GM18499 (cell line): ENCODE measurements around the gene TMEM200B.
"Not testable (repeated sequence)": the region's sequence is repeated elsewhere in the genome, so short reads cannot be mapped to it uniquely, and the experiment has no call there.

Experiments used
- ATAC-seq: cut with Tn5 transposase; IDR thresholded peaks from one replicate; pipeline ENCODE4 v1.9.1; 2021; ENCODE audit warnings: moderate number of reproducible peaks; ENCODE audit not compliant: insufficient read depth, unreplicated experiment

Gene TMEM200B

DNA sequence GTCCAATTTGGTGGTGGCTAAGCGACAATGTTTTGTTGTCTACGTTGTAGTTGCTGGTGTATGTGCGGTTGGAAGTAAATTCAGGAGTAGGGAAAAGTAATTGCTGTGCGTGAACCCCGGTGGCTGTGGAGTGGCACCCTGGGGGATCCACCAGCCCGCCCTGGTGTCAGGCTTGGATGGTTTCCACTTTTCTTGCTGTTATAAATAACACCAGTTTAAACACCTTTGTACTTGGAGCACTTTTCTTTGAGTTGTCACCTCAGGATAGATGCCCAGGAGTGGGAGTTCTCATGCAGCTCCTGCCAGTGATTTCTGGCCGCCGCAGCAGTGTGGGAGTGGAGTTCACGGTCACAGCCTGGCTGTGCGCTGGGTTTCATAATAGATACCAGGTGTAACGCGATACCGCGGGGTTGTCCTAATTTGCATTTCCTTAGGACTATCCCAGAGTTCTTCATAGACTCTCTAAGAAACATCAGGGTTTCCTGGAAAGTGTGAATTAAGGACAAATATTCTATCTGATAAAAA is 12.8 kb upstream of the TMEM200B start:
- ATAC-seq = no peak

GRCh38 chr1:29134695-29135028 is 11.0 kb upstream of the TMEM200B start:
- no peak for ATAC-seq

DNA sequence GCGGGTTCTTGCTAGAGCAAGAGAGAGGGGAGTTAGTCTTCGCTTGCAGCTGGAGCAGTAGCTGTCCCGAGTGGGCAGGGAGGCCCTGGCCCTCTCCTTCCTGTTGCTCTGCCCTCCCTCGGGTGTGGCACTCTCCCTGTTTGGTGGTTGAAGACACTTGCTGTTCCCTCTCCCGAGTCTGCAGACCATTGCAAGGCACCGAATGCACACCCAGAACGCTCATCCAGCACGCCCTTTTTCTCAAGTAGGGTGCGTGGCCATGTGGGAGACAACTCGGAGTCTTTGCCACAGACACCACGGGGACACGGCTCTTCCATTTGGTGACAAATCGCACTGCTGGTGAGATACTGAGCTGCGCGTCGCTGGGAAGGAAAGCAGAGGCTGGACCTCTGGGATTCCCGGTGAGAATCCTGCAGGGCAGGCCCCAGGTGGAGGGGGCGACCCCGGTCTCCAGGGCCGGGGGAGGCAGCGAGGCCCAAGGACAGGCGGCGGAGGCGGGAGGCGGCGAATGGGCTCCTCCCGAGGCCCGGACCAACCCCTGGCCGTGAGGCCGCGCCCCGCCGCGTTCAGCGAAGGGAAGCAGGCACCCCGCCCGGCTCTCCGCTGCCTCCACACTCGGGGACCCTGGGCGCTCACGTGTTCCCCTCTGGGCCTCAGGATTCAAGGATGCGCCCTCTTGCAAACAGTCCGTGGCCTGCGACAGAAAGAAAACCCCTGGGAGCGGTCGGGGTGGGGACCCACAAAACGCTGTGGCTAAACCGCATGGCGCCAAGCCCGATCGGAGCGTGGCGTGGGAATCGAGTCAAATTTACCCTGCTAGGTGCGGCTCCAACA is 10.4 kb upstream of the TMEM200B start:
- ATAC-seq = no peak

DNA sequence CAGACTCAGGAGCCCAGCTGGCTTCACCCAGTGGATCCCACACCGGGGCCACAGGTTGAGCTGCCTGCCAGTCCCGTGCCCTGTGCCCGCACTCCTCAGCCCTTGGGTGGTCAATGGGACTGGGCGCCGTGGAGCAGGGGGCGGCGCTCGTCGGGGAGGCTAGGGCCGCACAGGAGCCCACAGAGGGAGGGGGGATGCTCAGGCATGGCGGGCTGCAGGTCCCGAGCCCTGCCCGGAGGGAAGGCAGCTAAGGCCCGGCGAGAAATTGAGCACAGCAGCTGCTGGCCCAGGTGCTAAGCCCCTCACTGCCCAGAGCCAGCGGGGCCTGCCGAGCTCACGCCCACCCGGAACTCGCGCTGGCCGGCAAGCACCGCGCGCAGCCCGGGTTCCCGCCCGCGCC is 7.4 kb upstream of the TMEM200B start:
- not testable (repeated sequence) for ATAC-seq

- ATAC-seq = no peak
Observed at GRCh38 chr1:29129916-29130315, 6.2 kb upstream of the TMEM200B start.

DNA sequence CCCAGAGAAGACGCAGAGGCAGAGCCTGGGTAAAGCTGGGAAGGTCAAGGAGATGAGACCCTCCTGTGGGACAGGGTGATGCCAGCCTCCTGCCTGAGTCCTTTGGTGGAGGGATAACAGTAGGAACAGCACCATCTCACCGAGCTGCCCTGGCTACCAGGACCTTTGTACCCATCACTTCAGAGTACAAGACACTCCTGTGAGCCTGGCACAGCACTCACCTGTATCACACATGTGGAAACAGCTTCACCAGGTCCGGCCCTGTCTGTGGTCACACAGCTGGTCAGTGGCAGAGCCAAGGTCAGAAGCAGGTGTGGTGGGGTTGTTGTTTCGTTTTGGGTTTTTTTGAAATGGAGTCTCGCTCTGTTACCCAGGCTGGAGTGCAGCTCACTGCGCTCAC is 5.0 kb upstream of the TMEM200B start:
- no peak for ATAC-seq

DNA sequence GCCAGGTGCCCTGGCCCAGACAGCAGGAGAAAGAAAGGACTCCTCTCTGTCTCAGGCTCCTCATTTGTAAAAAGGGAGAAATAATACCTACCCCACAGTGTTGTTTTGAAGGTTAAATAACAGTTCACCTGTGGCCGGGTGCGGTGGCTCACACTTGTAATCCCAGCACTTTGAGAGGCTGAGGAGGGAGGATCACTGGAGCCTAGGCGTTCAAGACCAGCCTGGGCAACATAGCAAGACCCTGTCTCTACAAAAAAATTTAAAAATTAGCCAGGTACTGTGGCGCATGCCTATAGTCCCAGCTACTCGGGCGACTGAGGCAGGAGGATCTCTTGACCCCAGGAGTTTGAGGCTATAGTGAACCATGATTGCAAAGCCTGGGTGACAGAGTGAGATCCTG is 2.5 kb upstream of the TMEM200B start:
- no peak for ATAC-seq

GRCh38 chr1:29125788-29126187 is 2.1 kb upstream of the TMEM200B start:
- no peak for ATAC-seq

GRCh38 chr1:29125237-29125641 is 1.5 kb upstream of the TMEM200B start:
- no peak for ATAC-seq

DNA sequence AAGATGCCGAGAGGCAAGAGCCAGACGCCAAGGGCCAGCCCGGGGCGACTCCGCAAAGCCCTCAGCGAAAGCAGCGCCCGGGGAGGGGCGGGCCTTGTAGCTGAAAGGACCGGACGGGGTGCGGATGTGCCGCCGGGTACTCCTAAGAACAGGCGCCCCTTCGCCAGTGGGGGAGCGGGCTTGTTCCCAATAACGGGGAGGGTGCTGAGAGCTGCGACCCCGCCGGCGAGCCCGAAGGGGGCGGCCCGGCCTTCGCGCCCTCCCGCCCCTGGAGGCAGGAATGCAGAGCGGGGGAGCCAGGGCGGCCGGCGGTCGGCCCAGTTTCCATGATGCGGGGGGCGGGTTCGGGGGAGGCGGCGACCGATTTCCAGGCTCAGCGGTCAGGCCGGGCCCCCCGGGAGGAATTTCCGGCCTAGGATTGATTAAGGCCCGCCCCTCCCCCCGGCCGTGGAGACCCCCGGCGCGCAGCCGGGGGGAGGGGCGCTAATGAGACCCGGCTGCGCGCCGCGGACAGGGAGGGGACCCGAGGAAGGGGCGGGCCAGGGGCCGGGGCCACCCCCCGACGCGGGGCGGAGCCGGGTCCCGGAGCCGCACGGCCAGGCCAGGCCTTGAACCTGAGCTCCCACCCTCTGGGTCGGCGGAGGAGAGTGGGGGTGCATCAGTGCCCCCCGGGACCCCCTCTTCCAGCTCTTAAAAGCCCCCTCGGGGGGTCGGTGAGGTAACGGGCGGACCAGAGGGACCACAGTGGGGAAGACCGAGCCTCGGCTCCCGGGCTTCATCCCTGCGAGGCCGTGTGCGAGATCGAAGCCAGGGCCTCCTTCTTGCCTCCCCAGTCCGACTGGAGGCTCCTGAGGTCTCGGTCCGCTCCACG is 898 bp upstream of the TMEM200B start:
- ATAC-seq = no peak

DNA sequence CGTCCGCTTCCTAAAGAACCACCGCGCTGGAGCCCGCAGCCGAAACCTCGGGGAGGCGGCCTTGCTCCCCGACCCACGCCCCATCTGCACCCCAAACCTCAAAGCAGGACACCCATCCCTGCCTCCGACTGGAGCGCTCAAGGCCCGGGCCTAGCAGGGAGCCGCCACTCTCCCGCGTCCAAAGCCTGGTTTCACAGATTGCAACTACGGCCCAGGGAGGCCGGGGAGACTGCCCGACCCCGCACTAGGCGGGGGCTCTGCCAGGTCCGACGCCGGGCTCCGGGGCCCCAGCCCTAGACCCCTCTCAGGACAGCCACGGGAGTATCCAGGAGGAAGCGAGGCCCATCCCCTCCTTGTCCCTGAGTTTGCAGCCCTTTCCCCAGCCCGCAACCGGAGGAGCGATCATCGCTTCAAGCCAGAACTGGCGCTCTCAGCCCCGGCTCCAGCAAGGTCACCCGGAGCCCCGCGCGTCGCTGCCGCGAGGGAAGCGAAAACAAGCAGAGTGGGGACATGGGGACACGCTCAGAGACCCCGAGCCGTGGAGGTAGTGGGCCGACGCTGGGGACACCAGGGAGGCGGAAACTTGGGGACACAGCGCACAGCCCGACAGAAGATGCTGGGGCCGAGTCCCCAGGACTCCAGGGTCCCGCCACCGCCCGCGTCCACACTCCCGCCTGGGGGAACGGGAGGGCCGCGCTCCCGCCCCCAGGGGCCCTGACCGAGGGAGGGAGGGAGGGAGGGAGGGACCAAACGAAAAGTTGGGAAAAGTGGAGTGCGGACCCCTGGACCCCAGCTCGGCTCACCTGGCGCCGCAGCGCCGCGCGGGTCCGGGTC is 433 bp downstream of the TMEM200B start:
- no peak for ATAC-seq

DNA sequence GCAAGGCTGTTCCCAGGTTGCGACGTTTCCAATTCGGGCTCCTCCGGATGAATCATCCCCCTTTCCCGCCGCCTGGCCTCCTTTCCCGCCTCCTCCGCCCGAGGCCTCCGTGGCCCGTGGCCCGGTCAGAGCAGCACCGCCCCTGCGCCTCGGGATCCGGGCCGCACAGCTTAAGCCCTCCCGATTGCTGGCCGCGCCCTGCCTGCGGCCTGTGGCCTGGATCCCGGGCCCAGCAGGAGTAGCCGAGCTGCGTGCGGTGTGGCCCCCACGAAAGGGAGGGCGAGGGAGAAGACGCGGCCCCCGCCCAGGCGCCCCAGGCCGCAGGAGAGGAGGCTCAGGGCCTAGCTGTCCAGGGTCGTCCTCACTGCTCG is 1.0 kb downstream of the TMEM200B start:
- ATAC-seq = no peak

DNA sequence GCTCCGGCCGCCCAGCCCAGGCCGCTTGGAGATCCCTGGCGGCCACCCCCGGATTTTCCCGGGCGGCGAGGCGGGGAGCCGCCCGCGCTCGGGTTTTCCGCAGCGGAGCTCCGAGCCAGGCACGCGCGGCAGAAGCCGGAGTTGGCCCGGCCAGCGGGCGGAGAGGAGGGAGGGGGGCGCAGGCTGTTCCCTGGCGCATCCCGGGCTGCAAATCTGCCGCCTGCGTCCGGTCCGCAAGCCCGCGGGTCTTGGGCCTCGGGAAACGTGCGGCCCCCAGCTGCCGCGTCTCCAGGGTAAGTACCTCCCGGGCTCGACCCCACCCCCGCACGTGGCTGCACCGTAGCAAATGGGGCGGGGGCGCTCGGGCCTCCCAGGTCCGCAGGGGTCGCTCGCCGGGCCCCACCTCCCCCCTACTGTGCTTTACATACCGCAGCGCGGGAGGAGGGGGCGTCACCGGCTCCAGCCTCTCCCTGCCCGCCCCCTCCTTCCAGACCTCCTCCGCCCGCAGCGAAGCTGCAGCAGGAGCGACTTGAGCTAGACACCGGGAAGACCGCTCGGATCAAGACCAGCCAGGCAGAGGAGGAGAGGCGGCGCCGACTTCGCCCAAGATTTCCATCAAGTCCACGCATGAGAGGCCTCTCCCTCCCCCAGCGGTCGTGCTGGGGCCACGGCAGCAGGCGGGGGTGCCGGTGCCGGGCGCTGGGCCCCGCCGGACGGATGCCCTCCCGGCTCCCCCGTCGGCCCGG is 1.6 kb downstream of the TMEM200B start:
- no peak for ATAC-seq

GRCh38 chr1:29121516-29121935 is 2.2 kb downstream of the TMEM200B start:
- no peak for ATAC-seq

DNA sequence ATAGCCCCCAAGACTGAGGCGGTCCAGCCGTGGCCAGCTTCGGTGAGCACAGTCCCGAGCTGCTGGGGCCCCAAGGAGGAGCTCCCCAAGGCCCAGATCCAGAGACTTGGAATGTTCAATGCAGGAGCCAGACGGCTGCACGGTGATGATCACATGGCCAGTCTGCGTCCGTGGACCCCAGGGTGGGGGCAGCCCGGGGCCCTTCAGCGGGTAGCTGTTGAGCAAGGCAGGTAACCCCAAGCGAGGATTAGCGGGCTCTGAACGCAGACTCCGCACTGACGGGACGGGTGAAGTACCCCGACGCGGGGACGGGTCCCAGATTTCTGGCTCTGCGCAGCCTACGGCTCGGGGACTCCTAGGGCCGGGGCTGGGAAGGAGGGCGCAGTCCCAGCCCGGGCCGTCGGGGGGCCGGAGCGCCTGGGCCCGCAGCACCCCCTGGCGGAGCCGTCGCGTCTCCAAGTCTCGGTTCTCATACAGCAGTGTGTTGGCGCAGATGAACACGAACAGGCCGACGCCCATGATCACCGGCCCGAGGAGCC is 2.7 kb downstream of the TMEM200B start:
- no peak for ATAC-seq

DNA sequence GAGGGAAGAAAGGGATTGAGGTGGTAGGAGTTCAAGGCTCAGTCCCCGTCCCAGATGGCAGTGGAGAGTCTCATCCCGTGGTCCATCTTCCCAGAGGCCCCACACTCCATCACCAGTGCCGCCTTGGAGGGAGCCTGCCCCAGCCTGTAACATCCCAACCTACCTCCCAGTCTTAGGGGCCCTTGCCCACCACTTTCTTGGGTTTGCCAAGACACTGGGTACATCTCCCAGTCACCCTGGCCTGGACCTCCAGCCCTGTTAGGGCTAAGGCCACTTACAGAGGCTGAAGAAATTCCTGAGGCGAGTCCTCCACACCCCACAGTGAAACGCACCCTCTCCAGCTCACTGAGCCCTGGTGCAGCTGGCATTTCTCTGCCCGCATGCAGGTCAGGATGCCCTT is 3.3 kb downstream of the TMEM200B start:
- ATAC-seq = no peak

DNA sequence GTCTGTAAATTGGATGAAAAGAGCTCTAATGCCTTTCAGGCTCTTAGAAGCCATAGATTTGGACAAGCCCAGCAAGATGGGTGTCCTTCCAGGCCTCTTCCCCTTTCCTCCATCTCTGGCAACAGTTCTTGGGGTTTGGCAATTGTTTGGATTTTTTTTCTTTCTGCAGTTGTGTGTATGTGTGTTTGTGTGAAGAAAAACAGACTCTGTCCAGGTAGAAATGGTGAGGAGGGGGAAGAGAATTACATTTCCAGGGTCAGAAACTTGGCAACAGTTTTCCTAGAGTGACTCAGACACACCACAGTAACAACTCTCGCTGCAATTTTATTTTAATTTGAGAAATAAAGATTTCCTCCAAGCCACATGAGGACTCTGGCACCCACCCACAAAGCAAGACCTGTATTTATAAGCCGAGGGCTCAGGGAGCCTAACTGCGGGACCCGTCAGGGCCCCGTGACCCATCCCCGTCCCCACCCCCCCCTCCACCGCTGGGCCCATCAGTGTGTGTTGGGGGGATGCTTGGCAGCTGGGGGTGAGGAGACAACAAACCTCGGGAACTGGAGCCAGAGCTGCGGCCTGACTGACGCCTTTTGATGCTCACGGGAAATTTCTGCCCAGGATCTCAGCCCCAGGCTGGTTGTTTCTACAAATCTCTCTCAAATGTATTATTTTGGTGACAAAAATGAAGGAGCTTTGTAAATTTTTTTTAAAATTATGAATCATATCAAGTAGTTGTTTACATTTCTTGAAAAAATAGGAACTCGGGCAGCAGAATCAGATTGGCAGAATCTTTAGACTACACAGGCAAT is 4.4 kb downstream of the TMEM200B start:
- ATAC-seq = no peak

DNA sequence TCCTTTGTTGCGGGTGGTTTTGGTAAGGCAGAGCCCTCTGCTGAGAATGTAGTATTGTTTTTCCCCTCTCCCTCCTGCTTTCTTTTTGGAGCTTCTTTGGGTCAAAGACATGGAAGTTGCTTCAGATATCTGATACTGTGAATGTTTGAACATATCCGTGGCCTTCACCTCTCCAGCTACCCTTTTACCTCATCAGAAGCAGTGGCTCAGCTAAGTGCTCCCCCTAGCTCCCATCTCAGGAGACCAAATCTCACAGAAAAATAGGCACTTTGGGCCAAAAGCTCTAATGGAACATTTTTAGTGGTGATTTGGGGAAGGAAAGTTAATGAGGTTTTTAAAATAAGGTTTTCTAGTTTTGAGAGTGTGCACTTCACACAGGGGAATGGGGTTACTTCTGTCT is 6.3 kb downstream of the TMEM200B start:
- ATAC-seq = no peak

DNA sequence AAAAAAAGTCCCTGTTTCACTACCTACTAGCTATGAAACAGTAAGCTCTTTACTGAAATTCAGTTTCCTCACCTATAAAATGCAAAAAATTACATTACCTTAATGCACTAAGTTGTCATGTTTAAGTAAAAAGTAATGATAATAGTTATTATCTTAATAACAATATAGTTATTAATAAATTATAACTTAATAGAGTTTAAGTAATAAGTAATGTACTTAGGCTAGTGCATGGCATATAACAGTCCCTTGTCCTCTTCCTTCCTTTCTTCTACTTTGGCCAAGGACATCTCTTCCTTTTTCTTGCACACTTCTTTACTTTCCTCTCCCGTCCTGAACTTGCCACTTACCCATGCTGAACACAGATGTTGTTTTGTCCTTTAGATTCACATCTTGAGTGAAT is 9.0 kb downstream of the TMEM200B start:
- no peak for ATAC-seq
